GOT3 (cell line): ENCODE data around the gene CTBP1.

Experiments used
- DNase-seq: peaks from one replicate; lab custom pipeline; 2025; ENCODE audit warnings: mixed read lengths; lab: John Stamatoyannopoulos, UW

Gene CTBP1

GRCh38 chr4:1174941-1175634 is 73.8 kb downstream of the CTBP1 start:
- DNase-seq: no peak

GRCh38 chr4:1172971-1173757 is 75.8 kb downstream of the CTBP1 start:
- no peak for DNase-seq

GRCh38 chr4:1172228-1172851 is 76.6 kb downstream of the CTBP1 start, which contains the start of gene SPON2:
Gene SPON2 (minus strand): TSS chr4:1172583.
- DNase-seq: no peak

- no peak for DNase-seq
Observed at GRCh38 chr4:1171311-1172227, 77.4 kb downstream of the CTBP1 start.

- no peak for DNase-seq
Observed at GRCh38 chr4:1170976-1171310, 78.0 kb downstream of the CTBP1 start.

- no peak for DNase-seq
Observed at GRCh38 chr4:1170156-1170975, 78.6 kb downstream of the CTBP1 start.

- DNase-seq: no peak
Observed at GRCh38 chr4:1169691-1170096, 79.2 kb downstream of the CTBP1 start.

- no peak for DNase-seq
Observed at GRCh38 chr4:1169171-1169671, 79.7 kb downstream of the CTBP1 start.

- no peak for DNase-seq
Observed at GRCh38 chr4:1168191-1169101, 80.5 kb downstream of the CTBP1 start.

- DNase-seq: no peak
Observed at GRCh38 chr4:1167244-1167949, 81.5 kb downstream of the CTBP1 start.

- DNase-seq: no peak
Observed at GRCh38 chr4:1166509-1167243, 82.3 kb downstream of the CTBP1 start.

GRCh38 chr4:1164956-1165545 is 83.9 kb downstream of the CTBP1 start:
- no peak for DNase-seq

- no peak for DNase-seq
Observed at GRCh38 chr4:1164444-1164843, 84.5 kb downstream of the CTBP1 start.

GRCh38 chr4:1164040-1164439 is 84.9 kb downstream of the CTBP1 start:
- DNase-seq: no peak
